ENCODE results near the gene MAGEA3. TPM values are rescaled to one million over a fixed set of nuclear protein-coding genes. Genes with fewer than 3 reads are reported as not detected.
A peak's percentile ranks its signal among the peaks of the same experiment; 100 is the strongest.

MAGEA3 gene
- total and polyA plus RNA-seq, 9 of the 15 experiments (the other 6 are each of a cell fraction or from before 2014, with no cell fraction given), result 8.1 to 197 (median 144) TPM

DNA sequence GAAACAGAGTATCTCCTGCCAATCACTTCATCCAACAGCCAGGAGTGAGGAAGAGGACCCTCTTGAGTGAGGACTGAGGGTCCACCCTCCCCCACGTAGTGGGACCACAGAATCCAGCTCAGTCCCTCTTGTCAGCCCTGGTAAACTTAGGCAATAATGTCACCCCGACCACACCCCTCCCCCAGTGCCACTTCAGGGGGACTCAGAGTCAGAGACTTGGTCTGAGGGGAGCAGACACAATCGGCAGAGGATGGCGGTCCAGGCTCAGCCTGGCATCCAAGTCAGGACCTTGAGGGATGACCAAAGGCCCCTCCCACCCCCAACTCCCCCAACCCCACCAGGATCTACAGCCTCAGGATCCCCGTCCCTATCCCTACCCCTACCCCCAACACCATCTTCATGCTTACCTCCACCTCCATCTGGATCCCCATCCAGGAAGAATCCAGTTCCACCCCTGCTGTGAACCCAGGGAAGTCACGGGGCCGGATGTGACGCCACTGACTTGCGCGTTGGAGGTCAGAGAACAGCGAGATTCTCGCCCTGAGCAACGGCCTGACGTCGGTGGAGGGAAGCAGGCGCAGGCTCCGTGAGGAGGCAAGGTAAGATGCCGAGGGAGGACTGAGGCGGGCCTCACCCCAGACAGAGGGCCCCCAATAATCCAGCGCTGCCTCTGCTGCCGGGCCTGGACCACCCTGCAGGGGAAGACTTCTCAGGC is 34.8 kb downstream of the MAGEA3 start, which contains the start of the genes CSAG1 and MAGEA12 (continued):
- no peak for TF ChIP-seq ZNF655 (CRISPR knock-in tag; IDR thresholded peaks at IDR 0.05)
- TF ChIP-seq SMARCA4 (IDR thresholded peaks at IDR 0.05), result no peak
- TF ChIP-seq, protein P1, sequence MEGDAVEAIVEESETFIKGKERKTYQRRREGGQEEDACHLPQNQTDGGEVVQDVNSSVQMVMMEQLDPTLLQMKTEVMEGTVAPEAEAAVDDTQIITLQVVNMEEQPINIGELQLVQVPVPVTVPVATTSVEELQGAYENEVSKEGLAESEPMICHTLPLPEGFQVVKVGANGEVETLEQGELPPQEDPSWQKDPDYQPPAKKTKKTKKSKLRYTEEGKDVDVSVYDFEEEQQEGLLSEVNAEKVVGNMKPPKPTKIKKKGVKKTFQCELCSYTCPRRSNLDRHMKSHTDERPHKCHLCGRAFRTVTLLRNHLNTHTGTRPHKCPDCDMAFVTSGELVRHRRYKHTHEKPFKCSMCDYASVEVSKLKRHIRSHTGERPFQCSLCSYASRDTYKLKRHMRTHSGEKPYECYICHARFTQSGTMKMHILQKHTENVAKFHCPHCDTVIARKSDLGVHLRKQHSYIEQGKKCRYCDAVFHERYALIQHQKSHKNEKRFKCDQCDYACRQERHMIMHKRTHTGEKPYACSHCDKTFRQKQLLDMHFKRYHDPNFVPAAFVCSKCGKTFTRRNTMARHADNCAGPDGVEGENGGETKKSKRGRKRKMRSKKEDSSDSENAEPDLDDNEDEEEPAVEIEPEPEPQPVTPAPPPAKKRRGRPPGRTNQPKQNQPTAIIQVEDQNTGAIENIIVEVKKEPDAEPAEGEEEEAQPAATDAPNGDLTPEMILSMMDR (IDR thresholded peaks at IDR 0.05 in 2 of 3, conservative IDR thresholded peaks at IDR 0.05 in 1 of 3; ENCODE audit: insufficient read depth in 2 of 3, low read depth in 1 of 3, low read length in 3 of 3), result no peak
- no peak for TF ChIP-seq NR3C1 (CRISPR knock-in tag; IDR thresholded peaks at IDR 0.05)
- no peak for TF ChIP-seq ELF1 (tag; IDR thresholded peaks at IDR 0.05)
- no peak for TF ChIP-seq ZBTB1 (CRISPR knock-in tag; IDR thresholded peaks at IDR 0.05; ENCODE audit: borderline replicate concordance, low read depth)
- no peak for TF ChIP-seq MTA2 (IDR thresholded peaks at IDR 0.05; ENCODE audit: low read depth)
- TF ChIP-seq TOE1 (IDR thresholded peaks at IDR 0.05; ENCODE audit: borderline replicate concordance), result peak; percentile 37; the same call in 1 of the 2 replicates
- TF ChIP-seq TOE1 (CRISPR knock-in tag; IDR thresholded peaks at IDR 0.05; ENCODE audit: borderline replicate concordance, low read depth), result no peak
- TF ChIP-seq, protein P2, sequence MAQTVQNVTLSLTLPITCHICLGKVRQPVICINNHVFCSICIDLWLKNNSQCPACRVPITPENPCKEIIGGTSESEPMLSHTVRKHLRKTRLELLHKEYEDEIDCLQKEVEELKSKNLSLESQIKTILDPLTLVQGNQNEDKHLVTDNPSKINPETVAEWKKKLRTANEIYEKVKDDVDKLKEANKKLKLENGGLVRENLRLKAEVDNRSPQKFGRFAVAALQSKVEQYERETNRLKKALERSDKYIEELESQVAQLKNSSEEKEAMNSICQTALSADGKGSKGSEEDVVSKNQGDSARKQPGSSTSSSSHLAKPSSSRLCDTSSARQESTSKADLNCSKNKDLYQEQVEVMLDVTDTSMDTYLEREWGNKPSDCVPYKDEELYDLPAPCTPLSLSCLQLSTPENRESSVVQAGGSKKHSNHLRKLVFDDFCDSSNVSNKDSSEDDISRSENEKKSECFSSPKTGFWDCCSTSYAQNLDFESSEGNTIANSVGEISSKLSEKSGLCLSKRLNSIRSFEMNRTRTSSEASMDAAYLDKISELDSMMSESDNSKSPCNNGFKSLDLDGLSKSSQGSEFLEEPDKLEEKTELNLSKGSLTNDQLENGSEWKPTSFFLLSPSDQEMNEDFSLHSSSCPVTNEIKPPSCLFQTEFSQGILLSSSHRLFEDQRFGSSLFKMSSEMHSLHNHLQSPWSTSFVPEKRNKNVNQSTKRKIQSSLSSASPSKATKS (CRISPR knock-in tag; IDR thresholded peaks at IDR 0.05), result no peak
- no peak for TF ChIP-seq MCM5 (IDR thresholded peaks at IDR 0.05; ENCODE audit: low read depth)
- TF ChIP-seq, protein P3, sequence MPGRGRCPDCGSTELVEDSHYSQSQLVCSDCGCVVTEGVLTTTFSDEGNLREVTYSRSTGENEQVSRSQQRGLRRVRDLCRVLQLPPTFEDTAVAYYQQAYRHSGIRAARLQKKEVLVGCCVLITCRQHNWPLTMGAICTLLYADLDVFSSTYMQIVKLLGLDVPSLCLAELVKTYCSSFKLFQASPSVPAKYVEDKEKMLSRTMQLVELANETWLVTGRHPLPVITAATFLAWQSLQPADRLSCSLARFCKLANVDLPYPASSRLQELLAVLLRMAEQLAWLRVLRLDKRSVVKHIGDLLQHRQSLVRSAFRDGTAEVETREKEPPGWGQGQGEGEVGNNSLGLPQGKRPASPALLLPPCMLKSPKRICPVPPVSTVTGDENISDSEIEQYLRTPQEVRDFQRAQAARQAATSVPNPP (IDR thresholded peaks at IDR 0.05; ENCODE audit: borderline replicate concordance, insufficient read depth, insufficient read length), result no peak
- no peak for TF ChIP-seq SP2 (IDR thresholded peaks at IDR 0.05; ENCODE audit: extremely low read depth, low read depth, low read length, poor library complexity, severe bottlenecking)
- TF ChIP-seq ARID4B (CRISPR knock-in tag; IDR thresholded peaks at IDR 0.05), result no peak
- TF ChIP-seq LEF1 (IDR thresholded peaks at IDR 0.05), result no peak
- no peak for TF ChIP-seq SRSF3 (IDR thresholded peaks at IDR 0.05; ENCODE audit: insufficient read depth, low read length)
- no peak for TF ChIP-seq HMG20A (CRISPR knock-in tag; conservative IDR thresholded peaks at IDR 0.05)

Data from K562 (cell line).